Panc1 (cell line): ENCODE results near the gene PSMG1. TPM values are rescaled to one million over a fixed set of nuclear protein-coding genes. Genes with fewer than 3 reads are reported as not detected.
"Not testable (repeated sequence)": the region's sequence is repeated elsewhere in the genome, so short reads cannot be mapped to it uniquely, and the experiment has no call there.

ENCODE experiments used
- ATAC-seq: fragments of 200-7000 bp; cut with Tn5 transposase; 2 replicates; pipeline ENCODE4 v1.9.1; 2020; ENCODE audit warnings: mild to moderate bottlenecking, moderate library complexity
- BruUV-seq: library from RNA; stranded (reverse); fragments of 400-500 nt; replicated peaks from 2 replicates; lab custom pipeline; 2021; lab: Mats Ljungman, UMichigan
- CTCF ChIA-PET: fragments of 300-600 bp; sonication (Branson Sonifier 250); formaldehyde crosslinking; loops from one replicate; lab custom pipeline; 2022; ENCODE audit warnings: antibody characterized with exemption; lab: Charles Lee
- POLR2A ChIA-PET: fragments of 300-600 bp; sonication (Branson Sonifier 250); formaldehyde crosslinking; loops from one replicate; lab custom pipeline; 2022; ENCODE audit warnings: antibody characterized with exemption; lab: Charles Lee
- DNase-seq: peaks from one replicate; pipeline ENCODE4 v3.0.0-alpha.2; 2010; ENCODE audit warnings: low read depth, low spot score
- H3K27ac ChIP-seq: 2 replicates; pipeline ENCODE4 v1.5.1; 2011; ENCODE audit warnings: mild to moderate bottlenecking, low read length, inconsistent platforms
- H3K27me3 ChIP-seq: fragments of 200-500 bp; sonication (Bioruptor generic); 2 replicates; pipeline ENCODE4 v1.6.0; 2014; ENCODE audit warnings: low read length, inconsistent platforms; ENCODE audit not compliant: control insufficient read depth, insufficient read depth
- H3K36me3 ChIP-seq: fragments of 200-500 bp; sonication (Bioruptor generic); 2 replicates; pipeline ENCODE4 v1.5.1; 2014; ENCODE audit warnings: inconsistent platforms, mild to moderate bottlenecking, low read length, moderate library complexity; ENCODE audit not compliant: control insufficient read depth, insufficient read depth
- H3K4me1 ChIP-seq: 2 replicates; pipeline ENCODE4 v1.5.1; 2011; ENCODE audit warnings: inconsistent platforms, mild to moderate bottlenecking, low read length, moderate library complexity; ENCODE audit not compliant: control insufficient read depth, insufficient read depth
- H3K4me3 ChIP-seq, 2 experiments: 2 replicates each; pipeline ENCODE4 v1.5.1; 2011 to 2012; ENCODE audit warnings: low read depth in 2 of 2, low read length in 2 of 2, mild to moderate bottlenecking in 2 of 2, inconsistent platforms in 1 of 2, moderate library complexity in 1 of 2
- H3K9me3 ChIP-seq: fragments of 200-500 bp; sonication (Bioruptor generic); 2 replicates; pipeline ENCODE4 v1.5.1; 2014; ENCODE audit warnings: low read depth, mild to moderate bottlenecking, inconsistent platforms, low read length, moderate library complexity; ENCODE audit not compliant: control insufficient read depth, insufficient read depth
- CTCF ChIP-seq: fragments of 450-650 bp; IDR thresholded peaks from 2 replicates; pipeline ENCODE4 v1.5.1; 2017; ENCODE audit warnings: mild to moderate bottlenecking
- POLR2AphosphoS5 ChIP-seq: IDR thresholded peaks from 2 replicates; pipeline ENCODE4 v1.6.1; 2012; ENCODE audit warnings: mild to moderate bottlenecking, low read depth, low read length, moderate library complexity
- REST ChIP-seq, 2 experiments: IDR thresholded peaks; 2 replicates each; pipeline ENCODE4 v1.6.1; 2011 to 2012; ENCODE audit warnings: low read depth in 2 of 2, control low read depth in 1 of 2, low read length in 1 of 2, mild to moderate bottlenecking in 1 of 2, moderate library complexity in 1 of 2; ENCODE audit not compliant: insufficient read depth in 1 of 2
- SIN3A ChIP-seq: IDR thresholded peaks from 2 replicates; pipeline ENCODE4 v1.6.1; 2012; ENCODE audit warnings: low read depth, mild to moderate bottlenecking, low read length, moderate library complexity, borderline replicate concordance; ENCODE audit not compliant: insufficient read depth
- TCF7L2 ChIP-seq: IDR thresholded peaks from 2 replicates; pipeline ENCODE4 v1.6.1; 2011; ENCODE audit warnings: mild to moderate bottlenecking, low read depth, low read length, inconsistent platforms
- in situ Hi-C: cut with HindIII; loops from 2 replicates; pipeline ENCODE4 v1.10.0; 2016; ENCODE audit warnings: low sequenced_read_pairs, low pct_unique_long_range_greater_than_20kb
- intact Hi-C: fragments of 100-400 bp; cut with micrococcal nuclease; formaldehyde crosslinking; loops from one replicate; pipeline ENCODE4 v1.10.0; 2022; ENCODE audit not compliant: unreplicated experiment
- total RNA-seq: library from RNA; stranded (reverse); gene quantifications from one replicate; pipeline ENCODE4 v1.2.1, GENCODE V29; 2021; ENCODE audit not compliant: unreplicated experiment

The PSMG1 gene
- total RNA-seq, 1 experiment from 2014 or later, result 70.0 TPM

GRCh38 chr21:39161064-39161463 lies 22.2 kb downstream of the PSMG1 start:
- ATAC-seq (no peak), DNase-seq (no peak)
- intact Hi-C loops (no loop called here), in situ Hi-C loops (no loop called here)
- Histone ChIP-seq H3K4me1 (no peaks in the 10 kb centered on the region), H3K27me3 (no peaks in the 10 kb centered on the region), H3K9me3 (peaks cover 7% of the 10 kb centered on the region; the same call in 1 of the 2 replicates), H3K36me3 (no peaks in the 10 kb centered on the region), H3K27ac (no peak overlapping the region), H3K4me3 (no peak overlapping the region)
- no TSS peak for BruUV-seq
- no peak for TF ChIP-seq SIN3A
- no peak for TF ChIP-seq TCF7L2
- TF ChIP-seq POLR2AphosphoS5, result no peak
- no peak for TF ChIP-seq REST (IDR thresholded peaks at IDR 0.05; ENCODE audit: insufficient read depth in 1 of 2, low read depth in 2 of 2, low read length in 1 of 2)
- TF ChIP-seq CTCF, result no peak
- ChIA-PET POLR2A (no interaction called here), CTCF (interaction anchor here (0.6 kb wide), 1 partner anchor 226 kb away, joined by 3 read pairs; no protein-coding TSS in a partner anchor)

- no peak for DNase-seq
- Histone ChIP-seq H3K4me3 (no peak overlapping the region), H3K27me3 (no peaks in the 10 kb centered on the region), H3K4me1 (no peaks in the 10 kb centered on the region), H3K9me3 (peaks cover 1% of the 10 kb centered on the region; the same call in 1 of the 2 replicates), H3K36me3 (no peaks in the 10 kb centered on the region), H3K27ac (no peak overlapping the region)
- intact Hi-C loops, result no loop called here
- ChIA-PET CTCF (no interaction called here), POLR2A (no interaction called here)
- no peak for ATAC-seq
- TF ChIP-seq REST (IDR thresholded peaks at IDR 0.05; ENCODE audit: insufficient read depth in 1 of 2, low read depth in 2 of 2, low read length in 1 of 2), result no peak
- TF ChIP-seq SIN3A, result no peak
- TF ChIP-seq POLR2AphosphoS5, result no peak
- TF ChIP-seq CTCF, result no peak
- no peak for TF ChIP-seq TCF7L2
- BruUV-seq, result no TSS peak
- in situ Hi-C loops, result no loop called here
These were observed 23.7 kb downstream of the PSMG1 start for GRCh38 chr21:39159342-39160063.

- H3K4me1 ChIP-seq, ATAC-seq, H3K27me3 ChIP-seq, H3K36me3 ChIP-seq, intact Hi-C loops, H3K4me3 ChIP-seq, POLR2A ChIA-PET, CTCF ChIA-PET, BruUV-seq, H3K27ac ChIP-seq, in situ Hi-C loops, DNase-seq, H3K9me3 ChIP-seq: not testable (repeated sequence)
These were observed 26.0 kb downstream of the PSMG1 start for GRCh38 chr21:39157241-39157640.
